IMR-90 (cell line): Measurements from ENCODE around the gene CIT. TPM values are rescaled to one million over a fixed set of nuclear protein-coding genes. Genes with fewer than 3 reads are reported as not detected.

Source experiments
- ATAC-seq: fragments of 200-7000 bp; cut with Tn5 transposase; 2 replicates; pipeline ENCODE4 v1.9.1; 2020; ENCODE audit warnings: low read depth, mild to moderate bottlenecking, moderate library complexity
- BruUV-seq: library from RNA; stranded (reverse); fragments of 400-500 nt; replicated peaks from 2 replicates; lab custom pipeline; 2021; lab: Mats Ljungman, UMichigan
- CTCF ChIA-PET: fragments of 300-600 bp; formaldehyde crosslinking; extraction: SDS; loops from one replicate; lab custom pipeline; 2021; ENCODE audit warnings: antibody characterized with exemption; lab: Yijun Ruan, JAX
- POLR2A ChIA-PET: fragments of 300-600 bp; sonication (Branson Sonifier 250); formaldehyde crosslinking; loops from one replicate; lab custom pipeline; 2022; ENCODE audit warnings: antibody characterized with exemption; ENCODE audit not compliant: unreplicated experiment; lab: Charles Lee
- DNase-seq: peaks from one replicate; pipeline ENCODE4 v3.0.0; 2013
- H2AFZ ChIP-seq: replicated peaks from 2 replicates; pipeline ENCODE3; 2013; ENCODE audit warnings: low read length, mild to moderate bottlenecking; ENCODE audit not compliant: poor library complexity
- H2AK5ac ChIP-seq: 2 replicates; pipeline ENCODE4 v1.6.1; 2013; ENCODE audit warnings: low read depth, low read length, inconsistent platforms
- H2AK9ac ChIP-seq: replicated peaks from 2 replicates; pipeline ENCODE3; 2013; ENCODE audit warnings: mild to moderate bottlenecking, low read depth, low read length, moderate library complexity; ENCODE audit not compliant: poor library complexity
- H2BK120ac ChIP-seq: 2 replicates; pipeline ENCODE4 v1.6.1; 2013; ENCODE audit warnings: low read depth, low read length, inconsistent platforms
- H2BK15ac ChIP-seq: 3 replicates; pipeline ENCODE4 v1.6.1; 2013; ENCODE audit warnings: low read depth, low read length, inconsistent platforms
- H2BK20ac ChIP-seq: 2 replicates; pipeline ENCODE4 v1.6.1; 2013; ENCODE audit warnings: low read depth, mild to moderate bottlenecking, inconsistent platforms, low read length, moderate library complexity
- H2BK5ac ChIP-seq: 2 replicates; pipeline ENCODE4 v1.6.1; 2013; ENCODE audit warnings: mild to moderate bottlenecking, low read depth, low read length, inconsistent platforms; ENCODE audit not compliant: poor library complexity, severe bottlenecking
- H3K14ac ChIP-seq: replicated peaks from 2 replicates; pipeline ENCODE4 v1.6.1; 2013; ENCODE audit warnings: low read depth, low read length, inconsistent platforms
- H3K18ac ChIP-seq: 2 replicates; pipeline ENCODE4 v1.6.1; 2013; ENCODE audit warnings: low read depth, low read length, control low read depth
- H3K23ac ChIP-seq: 2 replicates; pipeline ENCODE4 v1.6.1; 2013; ENCODE audit warnings: low read depth, low read length, inconsistent platforms
- H3K27ac ChIP-seq: 2 replicates; pipeline ENCODE4 v1.5.1; 2013; ENCODE audit warnings: mild to moderate bottlenecking, control low read depth, low read length; ENCODE audit not compliant: insufficient read depth
- H3K27me3 ChIP-seq: 2 replicates; pipeline ENCODE4 v1.6.1; 2013; ENCODE audit warnings: low read length; ENCODE audit not compliant: control insufficient read depth, insufficient read depth
- H3K36me3 ChIP-seq: 2 replicates; pipeline ENCODE4 v1.6.1; 2013; ENCODE audit warnings: low read length, mixed read lengths; ENCODE audit not compliant: control insufficient read depth, insufficient read depth
- H3K4ac ChIP-seq: 2 replicates; pipeline ENCODE4 v1.6.1; 2013; ENCODE audit warnings: low read depth, low read length, inconsistent platforms
- H3K4me1 ChIP-seq: 2 replicates; pipeline ENCODE4 v1.6.1; 2013; ENCODE audit warnings: low read length, mixed read lengths; ENCODE audit not compliant: control insufficient read depth, insufficient read depth
- H3K4me2 ChIP-seq: 2 replicates; pipeline ENCODE4 v1.6.1; 2013; ENCODE audit warnings: low read depth, mild to moderate bottlenecking, control low read depth, low read length, moderate library complexity
- H3K4me3 ChIP-seq: 2 replicates; pipeline ENCODE4 v1.5.1; 2013; ENCODE audit warnings: low read depth, mild to moderate bottlenecking, control low read depth, low read length, moderate library complexity; ENCODE audit not compliant: insufficient read depth
- H3K56ac ChIP-seq: 2 replicates; pipeline ENCODE4 v1.6.1; 2013; ENCODE audit warnings: low read length, inconsistent platforms; ENCODE audit not compliant: insufficient read depth; ENCODE audit errors: extremely low read depth
- H3K79me1 ChIP-seq, 2 experiments: 2 replicates each; pipeline ENCODE4 v1.6.1; 2013; ENCODE audit warnings: low read length in 2 of 2, inconsistent platforms in 1 of 2, low read depth in 1 of 2
- H3K9ac ChIP-seq: 2 replicates; pipeline ENCODE4 v1.6.1; 2013; ENCODE audit warnings: low read depth, low read length, control low read depth
- H3K9me1 ChIP-seq: 2 replicates; pipeline ENCODE4 v1.6.1; 2013; ENCODE audit warnings: low read length, inconsistent platforms; ENCODE audit not compliant: insufficient read depth
- H3K9me3 ChIP-seq: 2 replicates; pipeline ENCODE4 v1.6.1; 2013; ENCODE audit warnings: low read length; ENCODE audit not compliant: control insufficient read depth, insufficient read depth
- H4K20me1 ChIP-seq: 2 replicates; pipeline ENCODE4 v1.6.1; 2013; ENCODE audit warnings: low read length, inconsistent platforms; ENCODE audit not compliant: insufficient read depth
- H4K5ac ChIP-seq: 2 replicates; pipeline ENCODE4 v1.6.1; 2013; ENCODE audit warnings: mild to moderate bottlenecking, low read depth, low read length, control low read depth
- H4K8ac ChIP-seq, 2 experiments: 2 replicates each; pipeline ENCODE4 v1.6.1; 2013; ENCODE audit warnings: low read depth in 2 of 2, low read length in 2 of 2, control low read depth in 1 of 2, inconsistent platforms in 1 of 2
- H4K91ac ChIP-seq: 2 replicates; pipeline ENCODE4 v1.6.1; 2013; ENCODE audit warnings: low read depth, low read length, inconsistent platforms; ENCODE audit not compliant: insufficient read depth
- BHLHE40 ChIP-seq: fragments of 150-350 bp; IDR thresholded peaks from 2 replicates; pipeline ENCODE4 v1.6.1; 2016; ENCODE audit warnings: mild to moderate bottlenecking, low read depth, low read length
- CEBPB ChIP-seq: IDR thresholded peaks from 2 replicates; pipeline ENCODE4 v1.6.1; 2012; ENCODE audit warnings: low read depth, low read length, improper control_type of control experiment
- FOS ChIP-seq: fragments of 150-350 bp; IDR thresholded peaks from 2 replicates; pipeline ENCODE4 v1.6.1; 2016; ENCODE audit warnings: low read depth, low read length
- MAFK ChIP-seq: IDR thresholded peaks from 2 replicates; pipeline ENCODE4 v1.6.1; 2012; ENCODE audit warnings: low read depth, low read length, improper control_type of control experiment
- MAZ ChIP-seq: IDR thresholded peaks from 2 replicates; pipeline ENCODE4 v1.6.1; 2012; ENCODE audit warnings: low read depth, mild to moderate bottlenecking, low read length, improper control_type of control experiment, moderate library complexity, borderline replicate concordance
- MXI1 ChIP-seq: IDR thresholded peaks from 2 replicates; pipeline ENCODE4 v1.6.1; 2012; ENCODE audit warnings: low read depth, mild to moderate bottlenecking, low read length, moderate library complexity, borderline replicate concordance
- NFE2L2 ChIP-seq: fragments of 150-350 bp; IDR thresholded peaks from 2 replicates; pipeline ENCODE4 v1.6.1; 2016; ENCODE audit warnings: low read depth, mild to moderate bottlenecking, low read length
- POLR2A ChIP-seq: IDR thresholded peaks from 2 replicates; pipeline ENCODE4 v1.6.1; 2012; ENCODE audit warnings: mild to moderate bottlenecking, low read depth, low read length
- RAD21 ChIP-seq: IDR thresholded peaks from 2 replicates; pipeline ENCODE4 v1.6.1; 2012; ENCODE audit warnings: low read length, improper control_type of control experiment
- WGBS, 2 experiments: methylation state at CpG; one replicate each; pipeline versions ENCODE4 v1.1.5 to v1.1.7; 2013; ENCODE audit warnings: missing lambda C conversion rate in 2 of 2; ENCODE audit not compliant: insufficient read length in 1 of 2; ENCODE audit errors: extremely low coverage in 2 of 2; 5-methylcytosine and 5-hydroxymethylcytosine counted together
- dilution Hi-C: fragments of 300-500 bp; cut with HindIII; formaldehyde crosslinking; loops from one replicate; pipeline ENCODE4 v1.14.3; 2018; ENCODE audit warnings: low sequenced_read_pairs; ENCODE audit not compliant: unreplicated experiment
- in situ Hi-C: fragments of 300-500 bp; cut with MboI; formaldehyde crosslinking; loops from 3 replicates; pipeline ENCODE4 v1.14.3; 2019; ENCODE audit warnings: low sequenced_read_pairs, inconsistent platforms, mixed read lengths
- intact Hi-C: fragments of 100-400 bp; cut with micrococcal nuclease; formaldehyde crosslinking; loops from 2 replicates; pipeline ENCODE4 v1.10.0; 2022
- polyA plus RNA-seq, 3 experiments: library from polyadenylated mRNA; depleted of rRNA; stranded (reverse); fragments of >200 nt; gene quantifications; 2 replicates each; pipeline ENCODE4 v1.2.3, GENCODE V29; 2012; ENCODE audit warnings: low replicate concordance in 1 of 3
- total RNA-seq: library from RNA; depleted of rRNA; stranded (reverse); fragments of >200 nt; gene quantifications from 2 replicates; pipeline ENCODE4 v1.2.3, GENCODE V29; 2012
- TF ChIP-seq, protein P1 (sequence below): fragments of 150-350 bp; IDR thresholded peaks from 2 replicates; pipeline ENCODE4 v1.6.1; 2016; ENCODE audit warnings: low read depth, mild to moderate bottlenecking, low read length, moderate library complexity, borderline replicate concordance
- TF ChIP-seq, protein P2 (sequence below): conservative IDR thresholded peaks from 2 replicates; pipeline ENCODE4 v1.5.1; 2012; ENCODE audit warnings: mild to moderate bottlenecking, low read depth, low read length, improper control_type of control experiment
- TF ChIP-seq, protein P3 (sequence below): fragments of 150-350 bp; IDR thresholded peaks from 2 replicates; pipeline ENCODE4 v1.6.1; 2017; ENCODE audit warnings: mild to moderate bottlenecking, antibody characterized with exemption, low read length, low read depth

The CIT gene
- total and polyA plus RNA-seq, 2 of the 4 experiments (the other 2 are of a cell fraction) = 13.1 to 21.0 TPM

GRCh38 chr12:119672194-119672593 lies 204.9 kb downstream of the CIT start:
- no peak overlapping the region for H3K9ac ChIP-seq
- no peak overlapping the region for H4K5ac ChIP-seq
- H4K20me1 ChIP-seq = no peaks in the 10 kb centered on the region
- no peak for TF ChIP-seq CEBPB
- TF ChIP-seq, protein P1, sequence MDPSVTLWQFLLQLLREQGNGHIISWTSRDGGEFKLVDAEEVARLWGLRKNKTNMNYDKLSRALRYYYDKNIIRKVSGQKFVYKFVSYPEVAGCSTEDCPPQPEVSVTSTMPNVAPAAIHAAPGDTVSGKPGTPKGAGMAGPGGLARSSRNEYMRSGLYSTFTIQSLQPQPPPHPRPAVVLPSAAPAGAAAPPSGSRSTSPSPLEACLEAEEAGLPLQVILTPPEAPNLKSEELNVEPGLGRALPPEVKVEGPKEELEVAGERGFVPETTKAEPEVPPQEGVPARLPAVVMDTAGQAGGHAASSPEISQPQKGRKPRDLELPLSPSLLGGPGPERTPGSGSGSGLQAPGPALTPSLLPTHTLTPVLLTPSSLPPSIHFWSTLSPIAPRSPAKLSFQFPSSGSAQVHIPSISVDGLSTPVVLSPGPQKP = no peak
- TF ChIP-seq POLR2A = no peak
- no peak for TF ChIP-seq RAD21
- TF ChIP-seq, protein P2, sequence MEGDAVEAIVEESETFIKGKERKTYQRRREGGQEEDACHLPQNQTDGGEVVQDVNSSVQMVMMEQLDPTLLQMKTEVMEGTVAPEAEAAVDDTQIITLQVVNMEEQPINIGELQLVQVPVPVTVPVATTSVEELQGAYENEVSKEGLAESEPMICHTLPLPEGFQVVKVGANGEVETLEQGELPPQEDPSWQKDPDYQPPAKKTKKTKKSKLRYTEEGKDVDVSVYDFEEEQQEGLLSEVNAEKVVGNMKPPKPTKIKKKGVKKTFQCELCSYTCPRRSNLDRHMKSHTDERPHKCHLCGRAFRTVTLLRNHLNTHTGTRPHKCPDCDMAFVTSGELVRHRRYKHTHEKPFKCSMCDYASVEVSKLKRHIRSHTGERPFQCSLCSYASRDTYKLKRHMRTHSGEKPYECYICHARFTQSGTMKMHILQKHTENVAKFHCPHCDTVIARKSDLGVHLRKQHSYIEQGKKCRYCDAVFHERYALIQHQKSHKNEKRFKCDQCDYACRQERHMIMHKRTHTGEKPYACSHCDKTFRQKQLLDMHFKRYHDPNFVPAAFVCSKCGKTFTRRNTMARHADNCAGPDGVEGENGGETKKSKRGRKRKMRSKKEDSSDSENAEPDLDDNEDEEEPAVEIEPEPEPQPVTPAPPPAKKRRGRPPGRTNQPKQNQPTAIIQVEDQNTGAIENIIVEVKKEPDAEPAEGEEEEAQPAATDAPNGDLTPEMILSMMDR = no peak
- TF ChIP-seq, protein P3, sequence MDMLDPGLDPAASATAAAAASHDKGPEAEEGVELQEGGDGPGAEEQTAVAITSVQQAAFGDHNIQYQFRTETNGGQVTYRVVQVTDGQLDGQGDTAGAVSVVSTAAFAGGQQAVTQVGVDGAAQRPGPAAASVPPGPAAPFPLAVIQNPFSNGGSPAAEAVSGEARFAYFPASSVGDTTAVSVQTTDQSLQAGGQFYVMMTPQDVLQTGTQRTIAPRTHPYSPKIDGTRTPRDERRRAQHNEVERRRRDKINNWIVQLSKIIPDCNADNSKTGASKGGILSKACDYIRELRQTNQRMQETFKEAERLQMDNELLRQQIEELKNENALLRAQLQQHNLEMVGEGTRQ = no peak
- no peak for TF ChIP-seq MAZ
- no peak for TF ChIP-seq BHLHE40
- TF ChIP-seq MAFK = no peak
- no peak for TF ChIP-seq MXI1
- no peak for TF ChIP-seq FOS
- no peak for TF ChIP-seq NFE2L2
- ATAC-seq (no peak), DNase-seq (no peak)
- no peak overlapping the region for H2AK5ac ChIP-seq
- no peak overlapping the region for H2AK9ac ChIP-seq
- H2BK5ac ChIP-seq = no peak overlapping the region
- POLR2A ChIA-PET = no interaction called here
- no peak overlapping the region for H3K4ac ChIP-seq
- intact Hi-C loops = no loop called here
- no peaks in the 10 kb centered on the region; the same call in 1 of the 2 replicates for H3K9me1 ChIP-seq
- no peak overlapping the region for H3K4me3 ChIP-seq
- no peak overlapping the region for H3K56ac ChIP-seq
- H3K27me3 ChIP-seq = no peaks in the 10 kb centered on the region
- dilution Hi-C loops = no loop called here
- no TSS peak for BruUV-seq
- peaks cover 40% of the 10 kb centered on the region for H3K36me3 ChIP-seq
- no peak overlapping the region for H4K91ac ChIP-seq
- no CpG with 5 or more reads among the region's 8 CpGs for WGBS, 2 experiments
- H2BK120ac ChIP-seq = no peak overlapping the region
- H3K27ac ChIP-seq = no peak overlapping the region
- no peak overlapping the region for H3K18ac ChIP-seq
- no peak overlapping the region for H3K23ac ChIP-seq
- H3K4me1 ChIP-seq = no peaks in the 10 kb centered on the region
- peaks cover 19 to 23% of the 10 kb centered on the region in 2 experiments for H3K79me1 ChIP-seq
- in situ Hi-C loops = no loop called here
- no peak overlapping the region for H2BK15ac ChIP-seq
- H3K14ac ChIP-seq = no peak overlapping the region
- CTCF ChIA-PET = interaction anchor here (0.6 kb wide), 1 partner anchor 1658 kb away, joined by 3 read pairs; no protein-coding TSS in a partner anchor
- H2BK20ac ChIP-seq = no peak overlapping the region
- no peak overlapping the region for H2AFZ ChIP-seq
- H4K8ac ChIP-seq = no peak overlapping the region
- no peak overlapping the region for H3K4me2 ChIP-seq
- H3K9me3 ChIP-seq = no peaks in the 10 kb centered on the region
